ENCODE results near the gene PDGFC. TPM values are rescaled to one million over a fixed set of nuclear protein-coding genes. Genes with fewer than 3 reads are reported as not detected.

PDGFC gene
- polyA plus RNA-seq, 1 experiment: 72.7 TPM

DNA sequence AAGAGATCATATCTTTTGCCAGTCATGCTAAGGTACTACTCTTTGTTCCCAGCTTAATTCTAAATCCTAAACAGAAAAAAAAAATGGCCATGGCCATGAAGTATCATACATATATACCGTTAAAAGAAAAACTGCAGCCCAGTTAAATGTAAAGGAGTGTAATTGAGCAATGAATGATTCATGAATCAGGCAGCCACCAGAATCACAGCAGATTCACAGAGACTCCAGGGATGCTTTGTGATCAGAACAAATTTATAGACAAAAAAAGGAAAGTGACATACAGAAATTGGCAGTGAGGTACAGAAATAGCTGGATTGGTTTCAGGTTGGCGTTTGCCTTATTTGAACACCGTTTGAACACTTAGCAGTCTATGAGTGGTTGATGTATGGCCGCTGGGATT is 42.1 kb upstream of the PDGFC start:
- Histone ChIP-seq H3K27me3 (ENCODE audit: control insufficient read depth, insufficient read depth, low read length) (no peaks in the 10 kb centered on the region), H3K27ac (ENCODE audit: low read depth, low read length) (no peak overlapping the region), H3K4me3 (ENCODE audit: low read depth, low read length) (no peak overlapping the region), H3K9me3 (ENCODE audit: control insufficient read depth, insufficient read depth, low read length) (no peaks in the 10 kb centered on the region)
- ChIA-PET CTCF (interaction anchor here (0.9 to 2.9 kb wide), 5 partner anchors 10 to 44 kb away, joined by 3 to 14 read pairs (median 5); no protein-coding TSS in a partner anchor), POLR2A (interaction anchor here (1.5 kb wide), 1 partner anchor 37 kb away, joined by 3 read pairs; no protein-coding TSS in a partner anchor)
- TF ChIP-seq, protein P1, sequence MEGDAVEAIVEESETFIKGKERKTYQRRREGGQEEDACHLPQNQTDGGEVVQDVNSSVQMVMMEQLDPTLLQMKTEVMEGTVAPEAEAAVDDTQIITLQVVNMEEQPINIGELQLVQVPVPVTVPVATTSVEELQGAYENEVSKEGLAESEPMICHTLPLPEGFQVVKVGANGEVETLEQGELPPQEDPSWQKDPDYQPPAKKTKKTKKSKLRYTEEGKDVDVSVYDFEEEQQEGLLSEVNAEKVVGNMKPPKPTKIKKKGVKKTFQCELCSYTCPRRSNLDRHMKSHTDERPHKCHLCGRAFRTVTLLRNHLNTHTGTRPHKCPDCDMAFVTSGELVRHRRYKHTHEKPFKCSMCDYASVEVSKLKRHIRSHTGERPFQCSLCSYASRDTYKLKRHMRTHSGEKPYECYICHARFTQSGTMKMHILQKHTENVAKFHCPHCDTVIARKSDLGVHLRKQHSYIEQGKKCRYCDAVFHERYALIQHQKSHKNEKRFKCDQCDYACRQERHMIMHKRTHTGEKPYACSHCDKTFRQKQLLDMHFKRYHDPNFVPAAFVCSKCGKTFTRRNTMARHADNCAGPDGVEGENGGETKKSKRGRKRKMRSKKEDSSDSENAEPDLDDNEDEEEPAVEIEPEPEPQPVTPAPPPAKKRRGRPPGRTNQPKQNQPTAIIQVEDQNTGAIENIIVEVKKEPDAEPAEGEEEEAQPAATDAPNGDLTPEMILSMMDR (IDR thresholded peaks at IDR 0.05; ENCODE audit: low read depth, low read length): no peak
- no peak for DNase-seq (ENCODE audit: low read depth, low spot score)

DNA sequence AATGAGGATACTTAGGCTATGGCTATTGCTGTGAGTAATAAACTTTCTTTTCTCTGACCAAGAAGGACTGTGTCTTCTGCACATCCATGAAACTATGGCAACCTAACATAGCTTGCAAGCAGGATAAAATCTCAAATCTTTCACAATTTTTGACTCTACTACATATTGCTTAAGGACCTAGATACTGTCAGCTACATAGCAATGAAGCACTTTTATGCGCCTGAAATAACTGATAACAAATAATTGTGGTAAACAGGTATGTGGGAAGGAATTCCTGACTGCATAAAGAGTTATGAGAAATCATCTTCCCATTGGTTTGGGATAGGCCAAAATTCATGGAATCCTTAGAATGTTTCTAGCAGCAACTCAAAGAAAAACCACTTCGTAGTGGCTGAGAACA is 41.2 kb upstream of the PDGFC start:
- no peak overlapping the region for H3K4me3 ChIP-seq (ENCODE audit: low read depth, low read length)
- no peaks in the 10 kb centered on the region for H3K9me3 ChIP-seq (ENCODE audit: control insufficient read depth, insufficient read depth, low read length)
- no peak overlapping the region for H3K27ac ChIP-seq (ENCODE audit: low read depth, low read length)
- no peak for DNase-seq (ENCODE audit: low read depth, low spot score)
- POLR2A ChIA-PET: interaction anchor here (1.1 to 1.5 kb wide), 2 partner anchors 9 to 36 kb away, joined by 3 read pairs; no protein-coding TSS in a partner anchor
- TF ChIP-seq, protein P1 (IDR thresholded peaks at IDR 0.05; ENCODE audit: low read depth, low read length): no peak
- CTCF ChIA-PET: interaction anchor here (0.6 to 2.9 kb wide), 6 partner anchors 11 to 43 kb away, joined by 3 to 14 read pairs (median 4); no protein-coding TSS in a partner anchor
- H3K27me3 ChIP-seq (ENCODE audit: control insufficient read depth, insufficient read depth, low read length): no peaks in the 10 kb centered on the region

DNA sequence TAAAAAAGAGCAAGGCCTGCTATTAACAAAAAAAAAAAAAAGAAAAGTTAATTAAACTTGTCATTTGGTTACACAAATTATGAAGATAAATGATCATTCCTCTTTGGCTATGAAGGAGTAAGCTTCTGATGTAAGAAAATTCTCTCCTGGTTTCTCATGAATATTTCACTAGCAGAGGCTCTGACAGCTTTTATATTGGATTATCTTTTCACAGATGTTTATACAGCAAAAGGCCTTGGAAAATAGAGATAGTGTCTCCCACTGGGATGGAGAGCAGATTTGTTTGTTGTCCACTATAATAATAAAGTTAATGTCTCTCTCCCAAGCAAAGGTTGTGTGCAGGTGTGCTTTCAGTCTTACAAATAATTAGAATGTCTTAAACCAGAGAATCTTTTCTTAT is 40.7 kb upstream of the PDGFC start:
- no peak for DNase-seq (ENCODE audit: low read depth, low spot score)
- Histone ChIP-seq H3K4me3 (ENCODE audit: low read depth, low read length) (no peak overlapping the region), H3K27me3 (ENCODE audit: control insufficient read depth, insufficient read depth, low read length) (no peaks in the 10 kb centered on the region), H3K9me3 (ENCODE audit: control insufficient read depth, insufficient read depth, low read length) (no peaks in the 10 kb centered on the region), H3K27ac (ENCODE audit: low read depth, low read length) (no peak overlapping the region)
- CTCF ChIA-PET: interaction anchor here (1.9 to 2.9 kb wide), 2 partner anchors 33 to 43 kb away, joined by 9 to 14 read pairs; no protein-coding TSS in a partner anchor
- TF ChIP-seq, protein P1 (IDR thresholded peaks at IDR 0.05; ENCODE audit: low read depth, low read length): no peak
- POLR2A ChIA-PET: interaction anchor here (1.1 kb wide), 1 partner anchor 9 kb away, joined by 3 read pairs; no protein-coding TSS in a partner anchor

DNA sequence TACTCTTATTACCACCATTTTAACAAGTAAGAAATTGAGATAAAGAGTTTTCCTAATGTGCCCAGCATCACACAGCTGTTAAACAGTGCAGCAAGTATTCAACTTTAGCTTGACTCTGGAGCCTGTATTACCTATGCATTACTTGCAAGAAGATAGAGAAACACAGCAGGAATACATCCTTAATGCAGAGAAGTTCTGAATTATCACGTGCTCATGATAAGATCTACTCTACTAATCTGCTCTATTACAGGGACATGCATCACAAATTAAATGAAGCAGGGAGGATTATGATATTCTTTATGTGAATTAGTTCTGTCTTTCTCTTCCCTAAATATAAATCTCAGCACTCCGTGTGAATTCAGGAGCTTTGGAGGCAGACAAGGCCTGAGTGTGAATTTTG is 39.0 kb upstream of the PDGFC start:
- Histone ChIP-seq H3K27ac (ENCODE audit: low read depth, low read length) (no peak overlapping the region), H3K27me3 (ENCODE audit: control insufficient read depth, insufficient read depth, low read length) (no peaks in the 10 kb centered on the region), H3K9me3 (ENCODE audit: control insufficient read depth, insufficient read depth, low read length) (no peaks in the 10 kb centered on the region), H3K4me3 (ENCODE audit: low read depth, low read length) (no peak overlapping the region)
- POLR2A ChIA-PET: no interaction called here
- DNase-seq (ENCODE audit: low read depth, low spot score): no peak
- CTCF ChIA-PET: interaction anchor here (0.5 to 1.0 kb wide), 2 partner anchors 42 to 968 kb away, joined by 3 read pairs; no protein-coding TSS in a partner anchor
- TF ChIP-seq, protein P1 (IDR thresholded peaks at IDR 0.05; ENCODE audit: low read depth, low read length): no peak

DNA sequence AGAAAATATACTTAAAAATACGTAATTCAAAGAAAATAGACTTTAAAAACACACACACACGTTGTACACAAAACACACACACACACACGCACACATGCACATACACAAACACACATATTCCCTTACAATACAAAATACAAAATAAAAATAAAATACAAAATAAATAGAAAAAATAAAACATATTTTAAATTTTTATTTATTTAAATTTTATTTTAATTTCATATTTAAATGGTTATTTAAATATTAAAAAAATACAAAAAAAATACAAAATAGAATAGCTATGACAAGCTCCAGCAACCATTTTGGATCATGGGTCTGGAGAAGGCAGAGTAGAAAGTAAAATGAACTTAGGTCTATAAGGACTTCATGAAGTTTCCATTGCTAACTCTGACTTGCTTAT is 34.2 kb upstream of the PDGFC start:
- Histone ChIP-seq H3K9me3 (ENCODE audit: control insufficient read depth, insufficient read depth, low read length) (no peaks in the 10 kb centered on the region), H3K27ac (ENCODE audit: low read depth, low read length) (no peak overlapping the region), H3K4me3 (ENCODE audit: low read depth, low read length) (no peak overlapping the region), H3K27me3 (ENCODE audit: control insufficient read depth, insufficient read depth, low read length) (no peaks in the 10 kb centered on the region)
- DNase-seq (ENCODE audit: low read depth, low spot score): no peak
- CTCF ChIA-PET: interaction anchor here (0.6 kb wide), 1 partner anchor 39 kb away, joined by 3 read pairs; no protein-coding TSS in a partner anchor
- TF ChIP-seq, protein P1 (IDR thresholded peaks at IDR 0.05; ENCODE audit: low read depth, low read length): no peak
- POLR2A ChIA-PET: no interaction called here
